BJ (cell line): ENCODE results near the gene HES2. TPM values are rescaled to one million over a fixed set of nuclear protein-coding genes. Genes with fewer than 3 reads are reported as not detected.
"Not testable (repeated sequence)": the region's sequence is repeated elsewhere in the genome, so short reads cannot be mapped to it uniquely, and the experiment has no call there.

Experiments used
- CTCF ChIA-PET: fragments of 350-600 bp; formaldehyde crosslinking; extraction: SDS; loops from one replicate; lab custom pipeline; 2021; ENCODE audit warnings: antibody characterized with exemption, inconsistent platforms; lab: Yijun Ruan, JAX
- POLR2A ChIA-PET: fragments of 300-600 bp; sonication (Branson Sonifier 250); formaldehyde crosslinking; extraction: SDS; loops from one replicate; lab custom pipeline; 2021; ENCODE audit warnings: antibody characterized with exemption; lab: Charles Lee
- DNase-seq: peaks from one replicate; pipeline ENCODE4 v3.0.0-alpha.2; 2011; ENCODE audit warnings: low read depth
- H3K27me3 ChIP-seq: 2 replicates; pipeline ENCODE4 v1.6.0; 2011; ENCODE audit warnings: low read length; ENCODE audit not compliant: control insufficient read depth, insufficient read depth
- H3K36me3 ChIP-seq: 2 replicates; pipeline ENCODE4 v1.5.1; 2011; ENCODE audit warnings: low read length; ENCODE audit not compliant: control insufficient read depth, insufficient read depth
- H3K4me3 ChIP-seq: 2 replicates; pipeline ENCODE4 v1.5.1; 2011; ENCODE audit warnings: low read depth, mild to moderate bottlenecking, control low read depth, low read length
- polyA plus RNA-seq: library from polyadenylated mRNA; depleted of rRNA; stranded (reverse); fragments of >200 nt; gene quantifications from 2 replicates; pipeline ENCODE4 v1.2.3, GENCODE V29; 2011
- TF ChIP-seq, protein P1 (sequence below): IDR thresholded peaks from 2 replicates; pipeline ENCODE4 v1.5.1; 2011; ENCODE audit warnings: low read depth, mild to moderate bottlenecking, control low read depth, inconsistent platforms, low read length, moderate library complexity; ENCODE audit not compliant: insufficient read depth

Gene HES2
- polyA plus RNA-seq, 1 experiment: not detected

DNA sequence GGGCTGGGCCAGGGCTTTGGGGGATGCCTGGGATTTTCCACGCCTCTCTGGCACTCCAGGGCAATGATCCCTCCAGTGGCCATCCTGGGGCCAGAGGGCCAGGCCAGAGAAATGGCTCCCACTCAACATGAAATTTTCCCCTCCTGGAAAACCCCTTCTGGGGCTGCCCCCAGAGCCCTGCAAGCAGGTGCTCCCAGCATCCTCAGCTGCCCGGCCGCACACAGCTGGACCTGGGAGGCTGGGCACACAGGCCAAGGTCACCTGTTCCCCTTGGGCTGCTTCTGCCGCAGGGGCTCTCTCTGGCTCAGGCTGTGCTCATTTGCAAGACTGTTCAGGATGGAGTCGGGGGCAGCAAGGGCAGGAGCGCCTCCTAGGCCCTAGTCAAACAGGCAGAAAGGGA, 8.7 kb upstream of the HES2 start:
- H3K36me3 ChIP-seq, POLR2A ChIA-PET, H3K4me3 ChIP-seq, DNase-seq: not testable (repeated sequence)
- peaks cover 36% of the 10 kb centered on the region for H3K27me3 ChIP-seq
- CTCF ChIA-PET: interaction anchor here (3.0 kb wide), 1 partner anchor 10 kb away, joined by 15 read pairs; no protein-coding TSS in a partner anchor

DNA sequence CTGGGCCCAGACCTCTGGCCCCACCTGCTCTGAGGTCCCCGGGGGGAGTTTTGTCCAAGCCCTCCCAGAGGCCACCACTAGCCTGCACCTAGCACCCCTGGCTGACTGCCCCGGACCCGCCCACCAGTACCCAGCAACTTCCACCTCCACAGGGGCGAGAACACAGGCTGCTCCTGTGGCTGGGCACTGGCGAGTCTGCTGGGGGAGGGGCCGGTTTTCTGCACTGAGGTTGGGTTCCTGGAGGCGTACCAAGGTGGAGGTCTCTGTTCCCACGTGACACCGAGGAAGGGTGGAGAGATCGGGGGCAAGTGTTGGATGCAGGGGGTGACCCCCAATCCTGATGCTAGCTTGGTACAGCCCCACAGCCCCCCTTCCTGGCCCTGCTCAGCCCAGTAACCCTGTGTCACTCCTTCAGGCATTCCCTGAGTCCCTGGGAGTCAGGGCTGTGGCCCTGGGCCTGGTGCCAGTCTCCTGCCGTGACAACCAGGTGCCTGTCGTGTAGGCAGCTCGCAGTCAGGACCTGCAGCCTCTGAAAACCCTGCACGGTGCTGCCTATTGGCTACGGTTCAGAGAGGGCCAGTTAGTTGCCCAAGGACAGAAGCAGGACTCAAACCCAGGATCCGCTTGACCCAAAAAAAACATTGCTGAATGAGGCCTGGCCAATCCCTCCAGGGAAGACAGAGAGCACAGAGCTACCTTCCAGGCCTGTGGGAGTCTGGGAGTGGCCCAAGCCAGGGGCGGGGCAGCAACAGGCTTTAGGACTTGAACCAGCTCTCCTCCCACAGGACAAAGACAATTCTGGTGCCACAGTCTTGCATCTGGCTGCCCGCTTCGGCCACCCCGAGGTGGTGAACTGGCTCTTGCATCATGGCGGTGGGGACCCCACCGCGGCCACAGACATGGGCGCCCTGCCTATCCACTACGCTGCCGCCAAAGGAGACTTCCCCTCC, 8.0 kb upstream of the HES2 start:
- no peak overlapping the region for H3K4me3 ChIP-seq
- POLR2A ChIA-PET: no interaction called here
- TF ChIP-seq, protein P1, sequence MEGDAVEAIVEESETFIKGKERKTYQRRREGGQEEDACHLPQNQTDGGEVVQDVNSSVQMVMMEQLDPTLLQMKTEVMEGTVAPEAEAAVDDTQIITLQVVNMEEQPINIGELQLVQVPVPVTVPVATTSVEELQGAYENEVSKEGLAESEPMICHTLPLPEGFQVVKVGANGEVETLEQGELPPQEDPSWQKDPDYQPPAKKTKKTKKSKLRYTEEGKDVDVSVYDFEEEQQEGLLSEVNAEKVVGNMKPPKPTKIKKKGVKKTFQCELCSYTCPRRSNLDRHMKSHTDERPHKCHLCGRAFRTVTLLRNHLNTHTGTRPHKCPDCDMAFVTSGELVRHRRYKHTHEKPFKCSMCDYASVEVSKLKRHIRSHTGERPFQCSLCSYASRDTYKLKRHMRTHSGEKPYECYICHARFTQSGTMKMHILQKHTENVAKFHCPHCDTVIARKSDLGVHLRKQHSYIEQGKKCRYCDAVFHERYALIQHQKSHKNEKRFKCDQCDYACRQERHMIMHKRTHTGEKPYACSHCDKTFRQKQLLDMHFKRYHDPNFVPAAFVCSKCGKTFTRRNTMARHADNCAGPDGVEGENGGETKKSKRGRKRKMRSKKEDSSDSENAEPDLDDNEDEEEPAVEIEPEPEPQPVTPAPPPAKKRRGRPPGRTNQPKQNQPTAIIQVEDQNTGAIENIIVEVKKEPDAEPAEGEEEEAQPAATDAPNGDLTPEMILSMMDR: no peak
- CTCF ChIA-PET: interaction anchor here (1.3 to 3.0 kb wide), 3 partner anchors 11 to 181 kb away, joined by 5 to 21 read pairs (median 15); no protein-coding TSS in a partner anchor
- DNase-seq: no peak
- no peaks in the 10 kb centered on the region for H3K36me3 ChIP-seq
- H3K27me3 ChIP-seq: peaks cover 38% of the 10 kb centered on the region

DNA sequence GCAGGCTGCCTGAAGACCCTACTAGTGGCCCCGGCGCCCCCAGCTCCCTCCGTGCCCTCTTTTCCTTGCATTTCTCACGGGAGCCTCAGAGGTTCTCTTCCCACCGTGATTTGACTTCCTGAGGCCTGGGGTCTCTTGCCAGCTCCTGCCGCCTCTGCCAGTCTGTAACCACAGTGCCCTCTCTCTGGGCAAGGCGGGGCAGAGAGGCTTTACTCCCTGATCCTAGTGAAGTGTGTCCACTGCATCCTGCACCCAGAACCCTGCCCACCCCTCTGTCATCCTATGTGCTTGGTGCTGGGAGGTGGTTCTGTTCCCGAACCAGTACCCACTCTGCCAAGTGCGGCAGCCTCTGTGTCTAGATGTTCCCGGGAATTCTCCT, 7.2 kb upstream of the HES2 start:
- DNase-seq: no peak

DNA sequence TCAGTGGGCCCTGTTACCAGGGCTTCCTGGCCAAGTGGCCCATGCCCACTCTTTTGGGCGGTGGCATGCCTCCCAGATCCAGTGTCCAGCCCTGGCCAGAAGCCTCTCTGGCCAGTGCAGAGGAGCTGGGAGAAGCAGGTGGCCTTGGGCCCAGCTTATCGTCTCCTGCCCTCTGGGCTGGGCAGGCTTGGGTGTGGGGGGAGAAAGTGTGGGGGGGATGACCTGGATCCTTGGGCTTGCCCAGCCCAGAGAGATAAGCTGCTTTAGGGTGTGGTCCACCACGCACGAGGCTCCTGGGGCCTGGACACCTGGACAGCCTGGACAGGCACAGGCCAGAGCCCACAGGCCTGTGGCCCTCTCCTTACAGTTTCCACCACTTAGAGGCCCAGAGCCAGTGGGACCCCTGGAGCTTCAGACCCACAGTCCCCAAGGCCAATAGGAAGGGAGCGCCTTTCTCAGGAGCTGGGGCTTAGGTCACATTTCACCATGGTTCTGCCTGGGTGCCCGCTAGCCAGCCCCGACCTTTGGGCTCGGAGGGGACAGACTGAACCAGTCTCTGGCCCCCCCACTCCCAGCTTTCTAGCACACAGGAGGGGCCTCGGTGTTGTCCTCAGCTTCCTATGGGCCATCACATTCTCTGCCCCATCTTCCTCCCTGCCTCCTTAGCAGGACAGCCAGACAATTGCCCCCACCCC, 6.7 kb upstream of the HES2 start:
- DNase-seq: no peak
- Histone ChIP-seq H3K27me3 (peaks cover 41% of the 10 kb centered on the region), H3K4me3 (no peak overlapping the region), H3K36me3 (no peaks in the 10 kb centered on the region)
- CTCF ChIA-PET: interaction anchor here (0.5 to 3.0 kb wide), 5 partner anchors 12 to 1479 kb away, joined by 3 to 21 read pairs (median 3); no protein-coding TSS in a partner anchor
- TF ChIP-seq, protein P1: no peak
- POLR2A ChIA-PET: no interaction called here

More for the DNA sequence above, 7.2 kb upstream of the HES2 start:
- H3K36me3 ChIP-seq: no peaks in the 10 kb centered on the region
- H3K27me3 ChIP-seq: peaks cover 36% of the 10 kb centered on the region
- TF ChIP-seq, protein P1: no peak
- no peak overlapping the region for H3K4me3 ChIP-seq
- ChIA-PET CTCF (interaction anchor here (0.5 to 3.0 kb wide), 4 partner anchors 11 to 1479 kb away, joined by 3 to 21 read pairs (median 4); no protein-coding TSS in a partner anchor), POLR2A (no interaction called here)

DNA sequence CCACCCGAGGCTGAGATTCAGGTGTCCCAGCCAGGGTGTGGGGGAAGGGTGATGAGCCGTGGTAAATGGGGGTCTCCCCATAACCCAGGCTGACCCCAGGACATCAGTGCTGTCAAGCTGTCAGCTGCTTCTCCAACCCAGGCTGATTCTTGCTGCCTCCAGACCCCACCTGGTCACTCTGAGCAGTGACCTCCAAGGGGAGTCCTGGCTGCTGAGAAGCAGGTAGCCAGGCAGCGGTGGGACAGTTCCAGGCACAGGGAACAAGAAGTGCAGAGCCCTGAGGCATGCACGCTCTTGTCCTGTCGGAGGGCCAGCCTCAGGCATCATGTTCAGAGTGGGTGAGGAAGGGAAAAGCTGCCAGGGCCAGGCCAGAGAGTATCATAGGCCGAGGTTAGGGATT, 5.9 kb upstream of the HES2 start:
- TF ChIP-seq, protein P1: no peak
- no peak for DNase-seq
- ChIA-PET POLR2A (no interaction called here), CTCF (interaction anchor here (0.9 to 3.0 kb wide), 4 partner anchors 11 to 83 kb away, joined by 3 to 21 read pairs (median 4); no protein-coding TSS in a partner anchor)
- Histone ChIP-seq H3K27me3 (peaks cover 44% of the 10 kb centered on the region), H3K4me3 (no peak overlapping the region), H3K36me3 (no peaks in the 10 kb centered on the region)
